Endothelial cell of umbilical vein (primary cell): ENCODE measurements around the gene HSDL2. TPM values are rescaled to one million over a fixed set of nuclear protein-coding genes. Genes with fewer than 3 reads are reported as not detected.
"Not testable (repeated sequence)": the region's sequence is repeated elsewhere in the genome, so short reads cannot be mapped to it uniquely, and the experiment has no call there.

Experiments used
- BruUV-seq: library from RNA; stranded (reverse); fragments of 400-500 nt; replicated peaks from 2 replicates; lab custom pipeline; 2021; lab: Mats Ljungman, UMichigan
- CTCF ChIA-PET: fragments of 300-600, 350-600 bp; sonication (Branson Sonifier 250); formaldehyde crosslinking; loops from one replicate; lab custom pipeline; 2021; ENCODE audit warnings: antibody characterized with exemption, inconsistent platforms; lab: Charles Lee
- POLR2A ChIA-PET: fragments of 300-600, 350-600 bp; sonication (Branson Sonifier 250); formaldehyde crosslinking; loops from one replicate; lab custom pipeline; 2021; ENCODE audit warnings: antibody characterized with exemption, inconsistent platforms; lab: Charles Lee
- DNase-seq: peaks from one replicate; pipeline ENCODE4 v3.0.0-alpha.2; 2011; ENCODE audit warnings: low read depth, low spot score
- FAIRE-seq: peaks from 2 replicates; lab custom pipeline; 2011; peaks lifted over from hg19 to GRCh38; lab: Jason Lieb, UNC
- H2AFZ ChIP-seq: 2 replicates; pipeline ENCODE4 v1.6.0; 2012; ENCODE audit warnings: low read depth, low read length, control low read depth, inconsistent platforms
- H3K27ac ChIP-seq: 2 replicates; pipeline ENCODE4 v1.5.1; 2011; ENCODE audit warnings: low read depth, mild to moderate bottlenecking, control low read depth, low read length, moderate library complexity; ENCODE audit not compliant: insufficient read depth
- H3K27me3 ChIP-seq, 2 experiments: 2 replicates each; pipeline versions ENCODE4 v1.6.0 to v1.6.1; 2011; ENCODE audit warnings: low read length in 2 of 2, mixed read lengths in 1 of 2; ENCODE audit not compliant: control insufficient read depth in 2 of 2, insufficient read depth in 2 of 2
- H3K36me3 ChIP-seq, 2 experiments: 2 replicates in 1 of 2; 3 replicates in 1 of 2; pipeline ENCODE4 v1.5.1; 2011; ENCODE audit warnings: low read length in 2 of 2, mild to moderate bottlenecking in 1 of 2, moderate library complexity in 1 of 2; ENCODE audit not compliant: control insufficient read depth in 2 of 2, insufficient read depth in 2 of 2; ENCODE audit errors: extremely low read depth in 1 of 2
- H3K4me1 ChIP-seq: 3 replicates; pipeline ENCODE4 v1.5.1; 2011; ENCODE audit warnings: mild to moderate bottlenecking, low read length; ENCODE audit not compliant: control insufficient read depth, insufficient read depth; ENCODE audit errors: extremely low read depth
- H3K4me2 ChIP-seq: 2 replicates; pipeline ENCODE4 v1.6.1; 2011; ENCODE audit warnings: low read length, control low read depth, mixed read lengths; ENCODE audit not compliant: insufficient read depth
- H3K4me3 ChIP-seq, 3 experiments: fragments of 200-600 bp in 1 of 3; sonication (generic), shearing (Covaris generic) in 1 of 3; replicated peaks in 1 of 3; 2 replicates each; pipeline ENCODE4 v1.5.1; 2011 to 2016; ENCODE audit warnings: control low read depth in 3 of 3, low read length in 3 of 3, mild to moderate bottlenecking in 2 of 3, inconsistent platforms in 1 of 3, low read depth in 1 of 3, moderate library complexity in 1 of 3; ENCODE audit not compliant: insufficient read depth in 1 of 3
- H3K79me2 ChIP-seq: 2 replicates; pipeline ENCODE4 v1.6.0; 2012; ENCODE audit warnings: low read length, inconsistent platforms; ENCODE audit not compliant: control insufficient read depth, insufficient read depth
- H3K9ac ChIP-seq: replicated peaks from 2 replicates; pipeline ENCODE3; 2011; ENCODE audit warnings: low read length, control low read depth; ENCODE audit not compliant: insufficient read depth; ENCODE audit errors: extremely low read depth
- H3K9me1 ChIP-seq: replicated peaks from 3 replicates; pipeline ENCODE4 v1.6.0; 2011; ENCODE audit warnings: mild to moderate bottlenecking, low read length; ENCODE audit not compliant: control insufficient read depth, insufficient read depth; ENCODE audit errors: extremely low read depth
- H3K9me3 ChIP-seq: replicated peaks from 2 replicates; pipeline ENCODE4 v1.5.1; 2012; ENCODE audit warnings: low read length, inconsistent platforms; ENCODE audit not compliant: control insufficient read depth, insufficient read depth
- H4K20me1 ChIP-seq: replicated peaks from 2 replicates; pipeline ENCODE3; 2011; ENCODE audit warnings: mild to moderate bottlenecking, low read length; ENCODE audit not compliant: control insufficient read depth, insufficient read depth; ENCODE audit errors: extremely low read depth
- CTCF ChIP-seq, 2 donors: IDR thresholded peaks; 1 replicate in 1 of 2; 2 replicates in 1 of 2; pipeline ENCODE4 v1.5.1; 2011; ENCODE audit warnings: low read length in 2 of 2, mild to moderate bottlenecking in 2 of 2, moderate library complexity in 2 of 2, control low read depth in 1 of 2, inconsistent platforms in 1 of 2, low read depth in 1 of 2; ENCODE audit not compliant: insufficient read depth in 1 of 2; ENCODE audit errors: extremely low read depth in 1 of 2
- EZH2 ChIP-seq: IDR thresholded peaks from 2 replicates; pipeline ENCODE4 v1.6.1; 2012; ENCODE audit warnings: borderline replicate concordance, low read depth, mild to moderate bottlenecking, moderate library complexity, low read length, inconsistent platforms; ENCODE audit not compliant: severe bottlenecking
- FOS ChIP-seq: IDR thresholded peaks from 2 replicates; pipeline ENCODE4 v1.6.1; 2011; ENCODE audit warnings: mild to moderate bottlenecking, low read length, moderate library complexity, borderline replicate concordance; ENCODE audit not compliant: insufficient read depth
- JUN ChIP-seq: IDR thresholded peaks from 2 replicates; pipeline ENCODE4 v1.6.1; 2011; ENCODE audit warnings: borderline replicate concordance, low read depth; ENCODE audit not compliant: insufficient read length, insufficient read depth
- MAX ChIP-seq: IDR thresholded peaks from 2 replicates; pipeline ENCODE4 v1.6.1; 2011; ENCODE audit not compliant: insufficient read depth, insufficient read length
- MYC ChIP-seq: IDR thresholded peaks from one replicate; pipeline ENCODE4 v1.6.1; 2011; ENCODE audit warnings: mild to moderate bottlenecking, low read depth, low read length
- POLR2A ChIP-seq: IDR thresholded peaks from 2 replicates; pipeline ENCODE4 v1.6.1; 2012; ENCODE audit warnings: low read depth, mild to moderate bottlenecking, control low read depth, low read length
- POLR2AphosphoS5 ChIP-seq: IDR thresholded peaks from 2 replicates; pipeline ENCODE4 v1.6.1; 2012; ENCODE audit warnings: low read depth, mild to moderate bottlenecking, control low read depth, low read length, moderate library complexity; ENCODE audit not compliant: insufficient read depth
- dilution Hi-C: fragments of 300-500 bp; cut with MboI; formaldehyde crosslinking; loops from one replicate; pipeline ENCODE4 v1.15.0; 2019; ENCODE audit warnings: low sequenced_read_pairs; ENCODE audit not compliant: extremely low pct_ligation_motif_present
- intact Hi-C: fragments of 100-400 bp; cut with micrococcal nuclease; formaldehyde crosslinking; loops from one replicate; pipeline ENCODE4 v1.10.0; 2022
- polyA plus RNA-seq, 4 experiments: library from polyadenylated mRNA; depleted of rRNA in 3 of 4; stranded (reverse) in 3 of 4; unstranded in 1 of 4; fragments of >200 nt; gene quantifications; 2 replicates each; pipeline versions ENCODE4 v1.2.1 to v1.2.3, GENCODE V29; 2011 to 2012; ENCODE audit warnings: missing spikeins in 1 of 4
- total RNA-seq: library from RNA; stranded (reverse); gene quantifications from 2 replicates; pipeline ENCODE4 v1.2.3, GENCODE V29; 2021

Gene HSDL2
- total and polyA plus RNA-seq, 2 donors (not counting 3 experiments of a cell fraction or from before 2014, with no cell fraction given) = 5.6 to 22.1 TPM

GRCh38 chr9:112411626-112412027 lies 31.7 kb downstream of the HSDL2 start:
- Histone ChIP-seq H3K27me3 (no peaks in the 10 kb centered on the region), H3K9me3 (no peaks in the 10 kb centered on the region), H3K27ac (no peak overlapping the region), H3K36me3 (peaks cover 0 to 6% of the 10 kb centered on the region in 2 experiments), H3K9me1 (no peaks in the 10 kb centered on the region), H2AFZ (no peak overlapping the region), H3K4me1 (no peaks in the 10 kb centered on the region), H3K79me2 (no peaks in the 10 kb centered on the region), H3K4me2 (no peak overlapping the region), H3K4me3 (no peak overlapping the region), H3K9ac (no peak overlapping the region), H4K20me1 (no peaks in the 10 kb centered on the region)
- dilution Hi-C loops (no loop called here), intact Hi-C loops (no loop called here)
- POLR2A ChIA-PET = no interaction called here
- FAIRE-seq = no peak
- TF ChIP-seq MAX (no peak), EZH2 (no peak), POLR2A (no peak), FOS (no peak), CTCF (IDR thresholded peaks at IDR 0.05; ENCODE audit: extremely low read depth in 1 of 2, insufficient read depth in 1 of 2, low read depth in 1 of 2, low read length in 2 of 2) (no peak), POLR2AphosphoS5 (no peak), JUN (no peak), MYC (no peak)
- CTCF ChIA-PET = no interaction called here
- BruUV-seq = no TSS peak
- DNase-seq = no peak

- H3K9me1 ChIP-seq, H4K20me1 ChIP-seq, H3K27ac ChIP-seq, FAIRE-seq, CTCF ChIA-PET, intact Hi-C loops, H3K4me3 ChIP-seq, H3K4me2 ChIP-seq, H3K9me3 ChIP-seq, dilution Hi-C loops, H3K4me1 ChIP-seq, H3K79me2 ChIP-seq, H3K9ac ChIP-seq, H3K27me3 ChIP-seq, POLR2A ChIA-PET, DNase-seq, BruUV-seq, H3K36me3 ChIP-seq, H2AFZ ChIP-seq: not testable (repeated sequence)
These were observed 33.8 kb downstream of the HSDL2 start for GRCh38 chr9:112413728-112414127.
